GM19193 (cell line): ENCODE measurements around the gene BRSK2.

Experiments
- POLR2A ChIP-seq: IDR thresholded peaks from 4 replicates; pipeline ENCODE4 v1.6.1; 2011; ENCODE audit not compliant: insufficient read depth, insufficient read length; ENCODE audit errors: extremely low read depth

BRSK2 gene

DNA sequence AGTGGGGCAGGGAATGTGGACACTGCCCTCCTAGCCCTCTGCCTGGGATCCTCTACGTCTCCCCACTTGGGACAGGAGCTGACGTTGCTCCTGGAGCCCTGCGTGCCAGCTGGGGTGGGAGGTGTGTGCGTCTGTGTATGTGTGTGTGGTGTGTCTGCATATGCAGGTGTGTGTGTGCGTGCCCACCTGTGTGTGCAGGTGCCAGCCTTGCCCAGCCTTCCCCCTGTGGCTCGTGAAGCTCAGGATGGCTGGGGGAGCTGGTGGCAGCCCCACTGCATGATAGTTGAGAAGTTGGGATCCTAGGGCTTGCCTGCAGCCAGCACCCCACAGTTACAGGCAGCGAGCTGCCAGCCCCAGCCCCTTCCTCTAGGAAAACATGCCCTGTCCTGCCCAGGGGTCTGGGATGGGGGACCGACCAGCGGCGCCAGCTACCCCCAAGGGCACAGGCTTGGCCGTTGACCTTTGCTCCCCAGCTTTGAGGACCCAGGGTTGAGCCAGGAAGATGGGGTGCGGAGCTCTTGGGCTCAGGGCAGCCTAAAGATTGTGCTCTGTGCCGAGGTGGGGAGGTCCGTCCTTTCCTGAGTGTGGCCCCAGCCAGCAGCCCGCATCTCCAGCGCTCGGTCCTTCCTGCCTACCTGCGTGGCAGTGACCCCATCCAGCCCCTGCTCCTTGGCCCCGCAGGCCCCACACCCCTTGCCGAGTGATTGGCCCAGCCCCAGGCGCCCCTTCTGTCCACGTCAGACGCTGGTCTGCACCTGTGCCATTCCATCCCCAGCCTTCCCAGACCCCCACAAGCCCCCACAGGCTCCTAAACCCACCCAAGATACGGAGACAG lies 15.7 kb downstream of the BRSK2 start:
- TF ChIP-seq POLR2A = no peak

DNA sequence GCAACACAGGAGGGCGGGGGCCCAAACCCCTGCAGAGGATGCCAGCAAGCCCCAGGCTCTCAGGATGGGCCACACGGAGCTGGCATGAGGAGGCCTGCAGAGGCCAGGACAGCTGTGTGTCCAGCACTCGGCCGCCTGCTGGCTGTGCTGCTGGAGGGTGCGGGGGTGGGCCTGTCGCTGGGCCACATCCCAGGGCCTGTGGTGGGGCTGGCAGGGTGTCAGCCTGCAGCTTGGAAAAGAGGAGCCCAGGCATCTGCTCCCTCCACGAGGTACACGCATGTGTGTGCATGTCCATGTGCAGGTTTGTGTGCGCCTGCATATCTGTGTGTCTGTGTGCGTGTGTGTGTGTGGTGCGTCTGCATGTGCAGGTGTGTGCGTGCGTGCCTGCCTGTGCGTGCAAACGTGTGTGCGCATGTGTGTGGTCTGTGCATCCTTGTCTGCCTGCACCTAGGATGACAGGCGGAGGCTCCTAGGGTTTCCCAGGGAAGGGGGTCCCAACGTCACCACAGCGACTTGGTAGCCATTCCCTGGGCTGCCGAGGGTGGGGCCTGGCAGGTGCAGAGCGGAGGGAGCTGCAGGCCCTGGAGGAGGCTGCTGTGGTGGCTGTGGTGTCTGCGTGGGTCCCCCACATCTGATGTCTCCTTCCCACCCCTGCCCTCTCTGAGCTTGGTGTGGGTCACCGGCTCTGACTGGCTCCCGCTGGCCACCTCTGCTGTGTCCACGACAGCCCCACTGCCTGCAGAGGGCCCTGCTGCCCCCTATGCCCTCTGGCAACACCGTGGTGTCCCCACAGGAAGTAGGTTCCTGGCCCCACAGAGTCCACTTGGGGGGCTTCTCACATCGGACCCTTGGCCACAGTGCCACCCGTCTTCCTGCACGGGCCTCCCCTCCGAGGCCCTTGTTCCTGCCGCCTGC lies 17.1 kb downstream of the BRSK2 start:
- TF ChIP-seq POLR2A = no peak

DNA sequence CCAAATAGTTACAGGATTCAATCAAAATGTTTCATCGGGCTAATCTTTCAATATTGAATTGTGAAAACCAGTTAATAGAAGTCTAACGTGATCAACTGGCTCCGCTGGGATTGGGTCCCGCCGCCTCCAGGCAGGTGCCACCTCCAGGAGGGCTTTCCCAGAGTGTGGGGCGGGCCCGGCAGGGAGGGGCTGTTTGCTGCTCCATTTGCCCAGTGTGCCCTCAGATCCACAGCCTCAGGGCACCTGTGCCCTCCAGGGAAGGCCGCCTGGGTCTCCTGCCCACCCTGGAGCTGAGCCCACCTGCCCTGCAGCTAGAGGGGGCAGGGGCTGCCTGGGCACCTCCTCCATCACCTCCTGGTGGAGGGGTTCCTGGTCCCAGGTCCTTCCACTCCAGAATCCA lies 17.9 kb downstream of the BRSK2 start:
- TF ChIP-seq POLR2A = no peak

DNA sequence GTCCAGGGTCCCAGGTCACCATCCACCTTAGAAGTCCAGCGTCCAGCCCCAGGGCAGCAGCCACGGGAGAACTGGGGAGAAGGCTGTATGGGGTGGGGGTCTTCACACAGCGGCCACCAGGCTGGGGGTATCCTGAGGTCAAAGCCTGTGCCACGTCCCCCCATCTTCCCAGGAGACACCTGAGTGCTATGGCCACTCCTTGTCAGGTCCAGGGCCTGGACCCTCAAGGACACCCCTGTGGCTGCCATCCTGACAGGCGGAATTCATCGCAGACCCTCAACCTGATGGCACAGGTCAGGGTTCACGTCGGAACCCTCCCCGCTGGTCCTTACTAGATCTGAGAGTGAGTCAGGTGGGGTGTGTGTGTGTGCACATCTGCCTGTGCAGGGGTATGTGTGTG lies 18.6 kb downstream of the BRSK2 start:
- no peak for TF ChIP-seq POLR2A

DNA sequence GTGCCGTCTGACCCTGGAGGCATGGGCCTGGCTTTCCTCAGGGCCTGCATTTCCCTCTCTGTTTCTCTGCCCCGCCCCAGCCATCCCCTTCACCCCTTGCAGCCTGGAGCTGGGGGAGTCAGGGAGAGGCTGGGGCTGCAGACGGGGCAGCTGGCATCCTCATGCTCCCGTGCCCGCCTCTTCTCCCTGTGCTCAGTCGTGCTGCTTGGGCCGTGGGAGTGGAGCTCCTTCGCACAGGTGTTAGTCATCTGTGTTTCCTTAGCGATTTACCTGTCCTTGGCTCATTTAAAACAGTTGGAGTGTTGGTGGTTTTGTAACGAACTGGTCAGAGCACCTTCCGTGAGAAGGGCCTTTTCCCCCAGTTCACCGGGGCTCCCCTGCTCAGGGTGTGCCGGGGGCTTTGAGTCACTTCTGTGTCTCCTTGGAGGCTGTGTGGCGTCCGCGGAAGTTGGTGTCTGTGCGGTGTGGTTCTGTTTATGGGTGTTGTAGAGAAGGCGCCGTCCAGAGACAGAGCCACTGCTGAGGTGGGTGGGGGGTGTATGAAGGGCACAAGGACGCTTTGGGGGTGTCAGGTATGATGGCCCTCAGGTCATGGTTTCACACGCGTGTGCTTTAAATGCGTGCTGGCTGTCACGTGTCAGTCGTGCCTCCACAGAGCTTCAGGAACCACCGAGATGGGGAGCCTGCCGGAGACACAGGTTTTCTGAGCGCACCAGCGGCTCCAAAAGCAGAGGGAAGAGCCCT lies 19.5 kb downstream of the BRSK2 start:
- no peak for TF ChIP-seq POLR2A

DNA sequence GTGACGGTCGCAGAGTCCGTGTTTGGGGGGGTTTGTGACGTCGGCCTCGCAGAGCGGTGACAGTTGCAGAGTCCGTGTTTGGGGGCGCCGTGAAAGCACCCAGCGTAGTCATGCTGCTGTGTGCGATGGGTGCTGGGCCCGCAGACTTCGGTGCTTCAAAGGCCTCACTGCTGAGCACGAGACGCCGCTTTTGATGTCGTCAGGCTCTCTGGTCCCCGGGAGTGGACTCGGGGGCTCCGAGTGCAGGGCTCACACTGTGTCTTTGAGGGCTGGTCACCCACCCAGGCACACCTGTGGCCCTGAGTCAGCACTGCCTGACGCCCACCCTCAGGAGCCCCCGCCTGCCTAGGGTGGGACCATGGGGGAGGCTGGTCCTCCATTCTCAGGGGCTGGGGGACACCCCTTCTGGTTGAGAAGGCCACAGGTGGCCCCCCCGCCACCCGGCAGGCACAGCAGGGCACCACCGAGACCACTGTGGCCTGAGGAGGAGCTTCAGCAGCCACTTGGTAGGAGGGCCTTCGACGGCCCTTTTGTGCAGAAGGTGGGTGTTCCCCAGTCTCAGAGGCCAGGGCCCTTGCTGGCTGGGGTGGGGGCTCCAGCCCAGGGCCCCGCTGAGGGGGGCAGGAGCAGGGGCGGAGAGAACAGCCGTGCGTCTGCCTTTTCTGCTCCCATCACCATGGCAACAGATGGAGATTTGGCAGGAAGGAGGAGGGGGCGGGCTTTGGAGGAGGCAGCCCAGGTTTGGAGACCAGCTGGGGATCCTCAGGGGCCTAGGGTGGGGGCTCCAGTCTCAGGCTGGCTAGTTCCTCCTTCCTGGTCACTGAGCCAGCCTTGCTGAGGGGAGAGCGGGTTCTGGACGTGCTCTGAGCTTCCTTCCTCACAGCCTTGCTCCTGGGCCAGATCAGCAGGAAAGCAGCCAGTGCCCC lies 20.9 kb downstream of the BRSK2 start:
- no peak for TF ChIP-seq POLR2A

DNA sequence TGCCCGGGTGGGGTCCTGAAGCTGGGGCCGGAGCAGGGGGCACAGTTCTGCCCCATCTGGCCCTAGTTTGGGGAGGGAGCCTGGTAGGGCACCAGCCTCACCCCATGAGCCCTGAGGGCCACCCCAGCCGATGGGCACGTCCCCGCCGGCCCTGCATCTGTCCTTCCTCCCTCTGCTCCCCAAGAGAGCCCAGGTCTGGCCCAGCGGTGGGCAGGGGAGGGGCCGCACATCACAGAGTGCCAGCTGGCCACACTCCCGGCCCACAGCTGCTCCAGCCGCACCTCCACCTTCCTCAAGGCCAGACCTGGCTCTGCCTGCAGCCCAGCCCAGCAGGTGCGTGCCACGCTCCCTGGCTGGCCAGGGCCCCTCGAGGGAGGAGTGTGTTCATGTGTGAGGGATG lies 21.6 kb downstream of the BRSK2 start:
- TF ChIP-seq POLR2A = no peak

DNA sequence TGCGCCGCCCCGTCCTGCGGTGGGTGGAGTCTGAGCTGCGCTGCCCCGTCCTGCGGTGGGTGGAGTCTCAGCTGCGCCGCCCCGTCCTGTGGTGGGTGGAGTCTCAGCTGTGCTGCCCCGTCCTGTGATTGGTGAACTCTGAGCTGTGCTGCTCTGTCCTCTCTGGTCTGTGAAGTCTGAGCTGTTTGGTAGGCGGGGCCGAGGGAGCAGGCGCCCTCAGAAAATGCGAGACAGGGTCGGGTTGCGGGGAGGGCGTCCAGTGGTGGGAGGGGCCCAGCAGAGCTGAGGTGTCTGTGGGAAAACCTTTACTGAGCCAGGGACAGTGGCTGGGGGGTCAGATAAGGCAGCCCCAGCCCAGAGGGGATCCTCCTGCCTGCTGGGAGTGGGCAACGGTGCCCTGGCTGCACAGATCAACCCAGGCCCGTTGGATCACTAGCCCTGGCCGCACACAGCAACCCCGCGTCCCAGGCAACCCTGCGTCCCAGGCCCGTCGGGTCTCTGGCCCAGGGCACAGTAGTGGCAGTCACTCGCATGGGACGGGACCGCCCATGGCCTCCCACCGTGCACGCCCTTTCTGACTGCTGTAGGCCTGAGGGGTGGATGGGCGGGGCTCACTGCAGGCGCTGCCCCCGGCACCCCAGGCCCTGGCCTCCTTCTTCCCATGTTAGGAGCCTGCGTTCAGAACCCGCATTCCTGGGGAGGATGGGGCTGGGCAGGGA lies 22.8 kb downstream of the BRSK2 start:
- TF ChIP-seq POLR2A = no peak

DNA sequence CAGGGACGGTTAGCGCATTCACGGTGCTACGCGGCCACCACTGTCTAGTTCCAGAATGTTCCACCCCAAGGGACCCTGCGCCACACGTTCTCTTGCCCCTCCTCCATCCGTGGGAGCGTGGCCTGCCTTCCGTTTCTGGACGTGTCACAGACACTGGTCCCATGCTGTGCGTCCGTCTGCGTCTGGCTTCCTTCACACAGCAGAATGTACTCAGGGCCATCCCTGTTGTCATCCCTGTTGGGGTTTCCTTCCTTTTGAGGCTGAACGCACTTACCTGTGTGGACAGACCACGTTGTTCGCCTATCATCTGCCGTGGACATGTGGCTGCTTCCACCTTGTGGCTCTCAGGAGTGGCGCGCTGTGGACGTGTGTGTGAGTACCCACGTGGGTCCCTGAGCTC lies 24.9 kb downstream of the BRSK2 start:
- no peak for TF ChIP-seq POLR2A

DNA sequence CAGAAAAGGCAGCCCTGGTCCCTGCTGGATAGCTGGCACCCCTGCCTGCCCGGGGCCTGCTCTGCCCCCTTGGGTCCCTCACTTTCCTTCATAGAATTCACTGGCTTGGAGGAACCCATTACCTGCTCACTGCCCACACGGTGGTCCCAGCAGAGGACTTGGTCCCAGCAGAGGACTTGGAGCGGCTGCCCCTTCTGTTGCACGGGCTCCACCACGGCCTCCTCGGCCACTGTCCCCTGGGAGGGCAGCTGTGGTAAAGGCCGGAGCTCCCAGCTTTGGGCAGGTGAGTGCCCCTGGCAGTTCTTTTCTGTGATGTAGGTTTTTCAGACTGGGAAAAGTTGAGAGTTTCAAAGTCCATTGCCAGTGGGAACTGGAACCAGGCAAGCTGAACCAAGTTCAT lies 25.9 kb downstream of the BRSK2 start:
- TF ChIP-seq POLR2A = no peak

DNA sequence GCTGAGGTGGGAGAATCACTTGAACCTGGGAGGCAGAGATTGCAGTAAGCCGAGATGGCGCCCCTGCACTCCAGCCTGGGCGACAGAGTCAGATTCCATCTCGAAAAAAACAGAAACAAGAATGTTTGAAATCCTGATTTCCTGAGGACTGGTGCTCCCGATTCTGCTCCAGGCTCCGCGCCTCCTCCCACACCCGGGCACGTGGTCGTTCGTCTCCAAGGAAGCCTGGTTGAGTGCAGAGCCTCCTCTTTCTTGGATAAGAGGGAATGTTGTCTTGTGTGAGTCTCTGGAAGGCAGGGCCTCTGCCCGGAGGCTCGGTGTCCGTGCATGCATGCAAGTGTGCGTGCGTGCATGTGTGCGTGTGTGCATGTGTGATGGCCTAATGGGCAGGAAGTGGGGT lies 30.1 kb downstream of the BRSK2 start:
- TF ChIP-seq POLR2A = no peak

DNA sequence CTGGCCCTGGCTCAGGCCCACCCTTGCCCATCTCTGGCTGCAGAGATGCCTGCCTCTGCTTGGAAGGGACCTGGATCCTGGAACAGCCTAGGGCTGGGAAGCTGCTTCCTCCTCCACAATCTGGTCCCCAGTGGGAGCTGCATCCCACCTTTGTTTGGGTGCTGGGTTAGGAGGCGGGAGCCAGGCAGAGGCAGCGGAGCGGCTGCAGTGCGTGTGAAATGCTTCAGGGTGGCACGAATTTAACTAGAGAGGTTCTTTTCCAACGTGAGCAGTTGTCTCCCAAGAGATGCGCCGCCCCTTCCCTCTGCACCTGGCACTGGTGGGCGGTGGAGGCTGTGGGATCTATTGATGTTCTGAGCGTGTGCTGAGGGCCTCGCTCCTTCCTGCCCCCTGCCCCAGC lies 31.6 kb downstream of the BRSK2 start:
- TF ChIP-seq POLR2A = no peak

DNA sequence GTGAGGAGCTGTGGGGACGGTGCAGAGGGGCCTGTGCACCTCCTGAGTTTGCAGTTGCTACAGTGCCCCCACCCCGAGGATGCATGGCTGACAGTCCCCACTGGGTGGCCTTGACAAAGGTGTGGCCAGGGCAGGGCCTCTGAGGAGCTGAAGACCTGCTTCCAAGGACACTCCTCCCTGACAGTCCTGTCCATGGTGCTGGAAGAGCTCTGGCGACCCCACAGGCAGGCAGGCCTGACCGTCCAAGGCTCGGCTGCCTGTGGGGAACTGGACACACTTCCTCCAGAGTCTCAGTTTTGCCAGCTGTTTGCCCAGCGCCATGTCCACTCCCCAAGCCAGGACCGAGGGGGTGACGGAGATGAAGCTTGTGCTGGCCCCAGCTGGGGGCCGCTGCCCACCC lies 32.7 kb downstream of the BRSK2 start:
- TF ChIP-seq POLR2A = no peak
